Esophagus squamous epithelium (tissue), 4 donors: ENCODE results near the gene CORO1C.

Experiments used
- CTCF ChIP-seq, 6 experiments: fragments of 450-650 bp in 4 of 6; fragments of 200-600 bp in 2 of 6; sonication (generic) in 2 of 6; IDR thresholded peaks; one replicate each; pipeline ENCODE4 v1.5.1; 2016 to 2019; ENCODE audit warnings: antibody characterized with exemption in 6 of 6, mild to moderate bottlenecking in 4 of 6, moderate library complexity in 4 of 6
- POLR2A ChIP-seq, 4 donors: fragments of 450-650 bp; IDR thresholded peaks; one replicate each; pipeline ENCODE4 v1.6.1; 2017; ENCODE audit warnings: antibody characterized with exemption in 4 of 4, mild to moderate bottlenecking in 4 of 4, moderate library complexity in 3 of 4

DNA sequence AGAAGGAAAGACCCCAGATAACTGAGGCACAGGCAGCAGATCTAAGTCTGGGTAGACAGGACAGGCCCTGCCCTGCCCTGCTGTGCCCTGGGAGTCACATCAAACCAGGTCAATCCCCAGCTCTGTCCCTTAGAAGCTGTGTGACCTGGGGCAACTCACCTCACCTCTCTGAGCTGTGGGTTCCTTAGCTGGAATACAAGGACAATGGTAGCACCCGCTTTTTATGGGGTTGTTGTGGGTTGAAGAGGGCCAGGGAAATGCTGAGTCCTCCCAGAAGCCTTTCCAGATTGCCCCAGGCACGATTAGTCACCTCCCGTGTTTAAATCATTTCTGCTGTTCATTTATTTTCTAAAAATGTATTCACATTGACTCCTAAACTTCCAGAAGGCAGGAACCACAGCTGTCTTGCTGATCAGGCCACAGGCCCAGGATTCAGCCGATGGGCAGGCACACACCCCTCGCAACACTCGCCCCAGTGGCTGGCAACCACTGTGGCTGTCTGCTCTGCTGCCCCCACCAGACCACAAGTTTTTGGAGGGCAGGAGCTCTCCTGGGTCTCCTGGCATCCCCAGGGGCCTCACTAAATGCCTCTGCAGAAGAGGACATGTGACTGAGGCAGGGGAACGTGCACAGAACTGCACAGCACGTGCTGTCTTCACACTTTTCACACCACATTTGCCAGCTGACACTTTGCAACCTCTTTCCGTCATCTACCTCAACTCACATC is 100.7 kb downstream of the CORO1C start:
- TF ChIP-seq CTCF (IDR thresholded peaks at IDR 0.05) (no peak), POLR2A (IDR thresholded peaks at IDR 0.05) (no peak)
